ENCODE data around the gene PARVB.
A peak's percentile ranks its signal among the peaks of the same experiment; 100 is the strongest.
"Not testable (repeated sequence)": the region's sequence is repeated elsewhere in the genome, so short reads cannot be mapped to it uniquely, and the experiment has no call there.

The PARVB gene

DNA sequence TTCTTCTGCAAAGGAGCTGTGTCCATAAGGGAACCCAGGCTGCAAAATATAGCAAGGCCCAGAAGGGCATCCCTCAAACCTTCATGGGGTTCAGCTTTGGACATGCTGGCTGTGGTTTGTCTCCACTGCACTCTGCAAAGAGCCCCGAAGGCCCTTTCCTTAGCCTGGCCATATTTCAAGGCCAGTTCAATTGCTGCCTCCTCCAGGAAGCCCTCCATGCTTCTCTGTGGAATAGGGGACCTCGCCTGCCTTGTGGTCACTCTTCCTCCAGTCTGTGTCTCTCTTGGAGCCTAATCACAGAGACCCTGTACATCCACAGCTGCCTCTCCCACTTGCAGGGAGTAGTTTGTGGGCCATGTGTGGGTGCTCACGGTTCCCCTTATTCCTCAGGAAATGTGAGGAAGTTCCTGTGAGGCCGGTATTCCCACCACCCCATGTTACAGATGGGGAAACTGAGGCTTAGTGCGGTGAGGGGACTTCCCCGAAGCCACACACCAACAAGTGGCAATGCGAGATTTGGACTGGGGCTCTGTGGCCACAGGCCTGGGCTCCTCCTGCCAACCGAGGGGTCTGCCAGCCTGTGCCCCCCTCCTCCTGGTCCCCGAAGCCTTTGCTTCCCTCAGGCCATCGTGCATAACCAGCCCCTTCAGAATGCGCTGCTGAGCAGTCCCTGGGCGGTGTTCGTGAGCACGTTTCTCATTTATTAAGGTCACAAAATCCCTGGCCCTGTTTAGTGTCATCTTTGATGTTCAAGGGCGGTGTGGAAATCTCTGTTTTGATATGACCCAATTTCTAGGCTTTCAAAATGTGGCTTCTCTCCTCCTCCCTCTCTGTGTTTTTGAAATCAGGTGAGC is 65.8 kb downstream of the PARVB start:
- DNase-seq = no peak

DNA sequence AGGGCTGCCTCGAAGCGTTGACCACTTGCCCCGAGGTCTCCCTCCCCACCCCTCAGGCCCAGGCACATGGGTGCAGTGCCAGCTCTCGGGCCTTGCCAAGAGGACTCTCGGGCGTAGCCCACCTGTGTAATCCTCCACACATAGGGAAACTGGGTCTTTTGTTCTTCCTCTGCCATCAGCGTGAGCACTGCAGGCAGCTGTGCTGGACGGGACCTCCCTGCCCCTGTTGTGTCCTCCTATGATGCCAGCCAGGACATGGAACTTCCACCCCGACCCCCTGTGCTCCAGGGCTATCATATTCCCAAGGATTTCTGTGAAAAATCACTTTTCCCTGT is 66.4 kb downstream of the PARVB start:
- DNase-seq = no peak

DNA sequence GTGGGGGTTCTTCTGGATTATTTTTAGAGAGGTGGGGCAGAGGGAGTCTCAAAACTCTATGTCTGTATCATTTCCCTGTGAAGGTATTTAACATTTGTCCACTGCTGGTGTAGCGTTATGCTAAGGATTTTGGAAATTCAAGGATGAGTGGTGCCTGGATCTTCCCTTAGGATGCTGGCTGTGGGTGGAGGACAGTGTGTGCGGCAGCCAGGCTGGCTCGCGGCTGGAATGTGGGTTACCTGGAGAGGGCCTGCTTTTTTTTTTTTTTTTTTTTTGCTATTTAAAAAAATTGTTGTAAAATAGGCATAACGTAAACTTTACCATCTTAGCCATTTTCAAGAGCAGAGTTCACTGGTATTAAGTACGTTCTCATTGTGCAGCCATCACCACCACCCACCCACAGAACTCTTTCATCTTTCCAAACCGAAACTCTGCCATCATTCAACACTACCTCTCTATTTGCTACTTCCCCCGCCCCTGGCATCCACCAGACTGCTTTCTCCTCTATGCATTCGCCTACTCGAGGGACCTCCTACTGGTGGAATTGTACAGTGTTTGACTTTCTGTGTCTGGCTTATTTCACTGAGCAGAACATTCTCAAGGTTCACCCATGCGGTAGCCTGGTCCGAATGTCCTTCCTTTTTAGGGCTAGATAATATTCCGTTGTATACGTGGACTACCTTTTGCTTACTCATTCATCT is 67.1 kb downstream of the PARVB start:
- peak in 1 of 2 donors; percentile 14 for DNase-seq

DNA sequence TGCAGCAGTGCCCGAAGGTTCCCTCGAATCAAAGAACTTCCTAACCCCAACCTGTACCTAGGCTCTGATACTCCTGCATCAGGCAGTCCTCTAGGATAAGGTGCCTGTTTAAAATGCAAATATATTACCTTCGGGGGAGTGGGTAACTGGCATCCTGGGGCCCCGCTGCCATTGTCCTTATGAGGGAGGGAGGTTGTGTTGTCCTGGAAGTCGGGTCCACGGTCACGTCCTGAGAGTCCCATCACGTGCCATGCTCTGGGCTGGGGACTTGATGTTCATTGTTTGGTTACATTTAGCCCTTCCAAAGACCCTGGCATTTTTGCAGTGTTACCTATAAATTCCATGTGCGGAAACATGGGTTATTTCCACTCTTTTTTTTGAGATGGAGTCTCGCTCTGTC is 67.6 kb downstream of the PARVB start:
- DNase-seq = no peak

DNA sequence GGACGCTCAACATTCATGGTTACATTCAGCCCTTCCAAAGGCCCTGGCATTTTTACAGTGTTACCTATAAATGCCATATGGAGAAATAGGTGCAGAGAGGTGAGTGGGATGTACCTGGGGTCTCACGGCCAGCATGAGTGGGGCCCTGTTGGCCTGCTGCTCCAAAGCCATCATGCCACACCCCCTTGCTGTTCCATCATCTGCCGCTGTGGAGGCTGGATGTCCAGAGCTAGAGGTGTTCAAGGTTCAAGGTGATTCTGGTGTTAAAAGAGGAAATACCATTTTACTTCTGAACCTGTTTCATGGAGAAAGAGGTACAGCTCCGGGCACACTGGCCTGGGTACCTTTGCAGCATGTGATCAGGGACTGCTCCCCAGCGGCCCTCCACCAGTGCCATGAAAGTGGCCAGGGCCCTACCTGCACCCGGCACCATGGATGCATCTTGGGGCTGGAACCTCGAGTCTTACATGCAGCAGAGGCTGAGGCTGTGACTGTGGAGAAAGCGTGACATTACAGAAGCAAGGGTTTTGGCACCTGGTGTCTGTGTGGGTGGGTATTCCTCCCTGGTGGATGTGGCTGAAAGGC is 68.6 kb downstream of the PARVB start:
- DNase-seq = no peak

DNA sequence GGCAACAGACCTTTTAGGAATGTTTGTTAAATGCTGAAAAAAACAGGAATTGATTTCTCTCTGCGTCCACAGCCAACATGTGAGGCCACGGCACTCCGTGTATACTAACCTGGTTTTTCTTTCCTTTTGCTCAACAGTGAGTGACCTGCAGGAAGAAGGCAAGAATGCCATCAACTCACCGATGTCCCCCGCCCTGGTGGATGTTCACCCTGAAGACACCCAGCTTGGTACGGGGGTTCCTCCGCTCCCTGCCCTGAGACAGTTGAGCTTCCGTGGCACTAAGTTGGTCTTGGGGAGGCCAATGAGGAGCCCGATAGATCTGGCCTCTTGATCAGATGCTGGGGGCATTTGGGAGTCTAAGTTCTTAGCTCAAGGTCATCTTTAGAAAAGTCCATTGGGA is 69.7 kb downstream of the PARVB start:
- no peak for DNase-seq

DNA sequence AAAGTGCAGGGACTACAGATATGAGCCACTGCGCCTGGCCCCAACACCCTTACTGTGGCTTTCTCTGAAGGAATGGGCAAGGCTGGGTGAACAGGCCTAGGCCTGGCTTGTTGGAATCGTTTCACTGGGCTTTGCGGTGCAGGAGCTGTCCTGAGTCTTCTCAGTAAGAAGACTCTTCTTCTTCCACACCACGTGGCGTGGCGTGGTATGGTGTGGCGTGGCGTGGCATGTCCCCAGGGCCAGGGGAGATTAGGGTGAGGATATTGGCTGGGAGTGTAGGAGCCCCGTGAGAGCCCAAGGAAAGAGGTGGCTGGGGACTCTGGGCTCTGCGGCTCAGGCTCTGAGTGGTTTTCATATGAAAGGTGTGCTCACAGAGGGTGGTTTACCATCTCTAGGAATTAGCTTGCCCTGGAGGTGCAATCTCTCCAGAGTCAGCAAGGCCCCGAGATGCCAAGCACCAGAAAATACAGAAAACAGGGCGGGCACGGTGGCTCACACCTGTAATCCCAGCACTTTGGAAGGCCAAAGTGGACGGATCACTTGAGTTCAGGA is 70.7 kb downstream of the PARVB start:
- no peak for DNase-seq

DNA sequence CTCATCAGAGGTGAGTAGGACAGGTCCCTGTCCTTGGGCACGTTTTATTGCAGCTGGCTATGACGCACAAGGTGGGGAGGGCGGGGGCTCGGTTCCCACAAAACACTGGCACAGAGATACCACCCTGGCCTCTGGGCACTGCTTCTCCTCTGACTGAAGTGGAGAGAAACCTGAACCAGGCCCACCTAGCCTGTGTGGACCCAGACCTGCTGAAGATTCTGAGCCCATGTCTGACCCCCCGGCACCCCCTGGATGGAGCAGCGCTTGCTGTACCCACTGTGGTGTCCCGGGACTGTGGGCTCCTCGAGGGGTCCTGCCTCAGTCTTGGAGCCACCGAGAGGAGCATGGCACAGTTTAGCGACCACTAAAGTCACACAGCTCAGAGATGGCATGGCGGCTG is 72.6 kb downstream of the PARVB start:
- no peak for DNase-seq

DNA sequence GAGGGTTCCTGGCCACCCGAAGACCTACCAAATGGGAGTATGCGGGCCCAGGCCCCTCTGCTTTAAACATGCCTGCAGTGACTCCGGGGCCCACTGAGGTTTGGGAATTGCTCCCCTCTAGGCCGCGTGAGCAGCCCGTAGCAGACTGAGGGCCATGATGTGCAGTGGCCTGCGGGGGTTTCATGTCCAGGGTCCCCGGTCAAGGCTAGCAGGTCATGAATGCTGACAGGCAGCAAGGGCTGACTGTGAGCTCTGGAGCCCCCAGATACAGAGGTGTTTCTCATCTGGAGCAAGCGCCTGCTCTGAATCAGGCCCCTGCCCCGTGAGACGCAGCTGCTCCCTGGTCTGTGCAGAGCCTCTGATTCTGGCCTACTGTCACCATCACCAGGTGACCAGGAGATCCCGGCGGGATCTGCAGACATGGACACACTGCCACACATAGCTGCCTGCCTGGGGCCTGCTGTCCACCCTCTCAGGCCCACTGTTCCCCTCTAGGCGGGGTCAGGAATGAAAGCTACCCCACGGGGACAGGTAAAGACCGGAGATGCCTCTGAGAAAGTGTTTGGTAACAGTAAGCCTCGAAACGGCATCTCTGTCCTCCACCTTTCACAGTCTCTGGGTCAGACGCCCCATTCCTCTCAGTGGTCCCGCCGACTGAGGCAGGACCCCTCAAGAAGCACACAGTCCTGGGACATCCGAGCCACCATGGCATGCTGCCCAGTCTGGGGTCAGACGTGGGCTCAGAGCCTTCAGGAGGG is 73.3 kb downstream of the PARVB start:
- DNase-seq = no peak

DNA sequence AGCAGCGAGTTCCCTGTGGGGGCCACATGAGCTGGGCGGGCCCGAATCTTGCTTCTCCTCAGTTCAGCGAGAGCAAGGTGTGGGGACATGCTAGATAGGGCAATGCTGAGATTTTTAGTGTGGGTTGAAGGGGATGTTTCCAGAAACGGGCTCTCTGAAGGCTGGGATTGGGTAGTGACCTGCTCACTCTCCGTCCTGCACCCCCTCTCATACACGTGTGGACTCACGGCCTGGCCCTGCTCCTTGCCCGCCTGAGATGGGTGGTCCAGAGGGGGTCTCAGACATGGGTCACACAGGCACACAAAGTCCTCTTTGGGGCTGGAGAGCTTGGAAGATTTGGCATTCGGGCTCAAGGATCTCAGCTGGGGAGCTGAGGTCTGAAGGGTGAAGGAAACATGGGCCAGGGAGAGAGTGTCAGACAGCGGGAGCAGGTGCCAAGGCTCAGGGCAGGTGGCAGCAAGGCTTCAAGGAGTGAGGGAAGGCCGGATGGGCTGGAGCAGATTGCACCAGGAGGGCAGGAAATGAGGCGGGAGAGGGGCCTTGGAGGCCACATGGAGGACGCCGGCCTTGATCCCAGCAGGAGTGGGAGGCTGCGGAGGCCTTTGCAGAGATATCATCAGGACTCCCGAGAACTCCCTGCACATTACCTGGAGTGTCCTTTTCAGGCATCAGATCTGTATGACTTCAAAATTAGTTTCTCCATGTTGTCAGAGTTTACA is 74.1 kb downstream of the PARVB start:
- DNase-seq = no peak

DNA sequence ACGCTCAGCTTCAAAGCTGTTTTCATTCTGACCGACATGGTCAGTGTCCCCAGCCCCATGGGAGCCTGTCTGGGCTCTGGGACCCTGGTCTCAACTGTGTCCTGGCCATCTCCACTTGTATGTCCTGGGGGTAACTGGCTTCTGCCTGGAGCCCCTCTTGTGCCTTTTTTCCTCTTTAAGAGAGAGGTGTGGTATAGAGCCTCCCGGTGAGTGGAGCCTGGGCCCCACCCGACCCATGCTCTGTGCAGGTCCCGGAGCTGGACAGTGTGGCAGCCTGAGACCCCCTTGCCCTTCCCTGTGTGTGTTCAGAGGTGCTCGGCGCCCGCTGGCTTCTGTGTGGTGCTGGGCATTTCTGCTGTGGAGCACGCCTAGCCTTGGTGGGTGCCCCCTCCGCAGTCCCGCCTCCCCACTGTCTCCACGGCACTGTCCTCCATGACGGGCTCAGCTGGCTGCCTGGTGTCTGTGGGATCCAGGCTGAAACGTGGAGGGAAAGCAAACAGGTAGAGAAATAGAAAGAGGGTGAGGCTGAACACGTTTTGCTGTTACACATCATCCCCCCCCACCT is 74.9 kb downstream of the PARVB start:
- no peak for DNase-seq

DNA sequence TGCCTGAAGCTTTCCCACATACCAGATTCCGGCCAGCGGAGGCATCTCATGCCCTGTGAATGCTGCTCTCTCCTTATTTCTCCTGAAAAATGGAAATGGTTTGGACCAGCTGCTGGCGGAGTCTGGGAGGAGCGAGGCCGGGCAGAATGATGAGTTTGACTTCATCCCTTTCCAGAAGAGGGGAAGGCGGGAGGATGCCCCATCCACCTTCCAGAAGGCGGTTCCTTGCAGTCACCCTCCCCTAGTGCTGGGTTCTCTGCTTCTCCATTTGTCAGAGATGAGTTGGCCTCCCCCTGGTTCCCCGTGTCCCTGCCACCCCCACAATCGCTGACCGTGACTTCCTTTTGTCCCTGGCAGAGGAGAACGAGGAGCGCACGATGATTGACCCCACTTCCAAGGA is 75.6 kb downstream of the PARVB start:
- no peak for DNase-seq

DNA sequence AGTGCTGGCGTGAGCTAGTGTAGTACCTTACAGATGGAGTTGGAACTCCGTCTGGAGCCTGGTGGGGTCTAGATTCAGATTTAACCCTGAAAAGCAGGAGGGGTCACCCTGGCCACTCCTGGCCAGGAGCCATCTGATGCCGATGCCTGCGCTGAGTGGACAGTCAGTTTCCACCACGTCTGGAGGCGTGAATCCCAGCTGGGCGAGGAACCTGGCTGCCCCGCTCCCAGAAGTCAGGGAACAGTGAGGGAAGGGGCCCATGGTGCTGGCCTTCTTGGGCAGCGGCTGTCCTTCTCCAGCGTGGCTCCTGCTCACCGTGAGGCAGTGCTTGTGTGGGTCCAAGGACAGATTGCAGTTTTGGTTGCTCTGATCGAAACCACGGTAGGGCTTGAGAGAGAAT is 76.3 kb downstream of the PARVB start:
- DNase-seq = no peak

DNA sequence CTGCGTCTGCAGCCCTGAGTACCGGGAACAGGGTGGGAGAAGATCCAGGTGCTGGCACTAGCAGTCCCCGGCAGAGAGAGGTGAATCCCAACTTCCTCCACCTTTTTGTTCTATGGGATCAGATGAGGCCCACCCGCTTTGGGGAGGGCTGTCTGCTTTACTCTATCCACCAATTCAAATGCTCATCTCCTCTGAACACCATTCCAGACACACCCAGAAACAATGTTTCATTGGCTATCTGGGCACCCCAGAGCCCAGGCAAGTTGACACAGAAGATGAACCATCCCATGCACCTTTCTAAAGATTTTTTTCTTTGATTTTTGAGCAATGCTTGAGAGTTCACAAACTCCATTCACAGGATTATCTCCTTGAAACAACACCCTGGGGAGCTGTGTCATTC is 78.0 kb downstream of the PARVB start:
- DNase-seq = no peak

DNA sequence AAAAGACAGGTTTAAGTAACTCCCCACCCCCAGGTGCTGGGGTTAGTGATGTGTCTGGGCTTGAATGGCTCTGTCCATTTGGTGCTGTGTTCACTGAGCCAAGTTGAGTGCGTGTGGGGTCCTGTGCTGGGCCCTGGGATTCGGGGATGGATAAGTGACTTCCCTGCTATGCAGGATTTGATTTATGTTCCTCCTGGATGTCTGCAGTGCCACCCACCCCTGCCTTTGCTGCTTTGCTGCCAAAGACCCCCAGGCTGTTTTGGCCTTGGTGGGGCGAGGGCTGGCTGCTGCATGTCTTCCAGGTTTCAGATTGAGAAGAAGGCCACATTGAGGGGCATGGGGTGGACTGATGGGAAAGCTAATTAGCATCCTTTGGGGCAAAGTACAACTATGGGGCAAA is 78.8 kb downstream of the PARVB start:
- no peak for DNase-seq

DNA sequence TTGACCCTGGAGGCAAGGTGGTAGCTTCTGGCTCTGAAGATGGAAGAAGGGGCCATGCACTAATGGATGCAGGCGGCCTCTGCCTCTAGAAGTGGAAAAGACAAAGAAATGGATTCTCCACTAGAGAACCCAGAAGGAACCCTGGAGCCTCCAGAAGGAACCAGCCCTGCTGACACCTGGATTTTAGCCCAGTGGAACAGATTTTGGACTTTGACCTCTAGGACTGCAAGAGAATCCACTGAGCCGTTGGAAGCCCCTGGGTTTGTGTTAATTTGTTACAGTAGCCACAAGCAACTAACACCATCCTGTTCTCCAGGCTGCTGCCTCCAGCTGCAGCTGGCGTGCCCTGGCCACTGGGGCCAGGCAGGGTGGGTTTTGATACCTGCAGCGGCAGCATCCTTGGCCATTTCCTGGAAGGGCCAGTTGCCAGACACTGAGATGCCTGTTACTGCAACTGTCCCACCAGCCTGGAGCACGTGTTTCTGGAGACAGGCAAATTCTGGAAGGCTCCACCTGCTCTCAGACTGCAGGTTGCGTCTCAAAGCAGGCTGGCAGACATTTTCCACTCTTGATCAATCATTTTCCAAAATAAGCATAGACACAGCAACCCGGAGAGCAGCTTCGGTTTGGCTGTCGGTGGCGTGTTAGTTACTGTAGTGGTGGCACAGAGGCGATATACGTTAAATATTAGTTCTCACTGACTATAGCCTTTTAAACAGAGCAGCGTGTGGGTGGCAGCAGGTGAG is 79.8 kb downstream of the PARVB start:
- DNase-seq = no peak

DNA sequence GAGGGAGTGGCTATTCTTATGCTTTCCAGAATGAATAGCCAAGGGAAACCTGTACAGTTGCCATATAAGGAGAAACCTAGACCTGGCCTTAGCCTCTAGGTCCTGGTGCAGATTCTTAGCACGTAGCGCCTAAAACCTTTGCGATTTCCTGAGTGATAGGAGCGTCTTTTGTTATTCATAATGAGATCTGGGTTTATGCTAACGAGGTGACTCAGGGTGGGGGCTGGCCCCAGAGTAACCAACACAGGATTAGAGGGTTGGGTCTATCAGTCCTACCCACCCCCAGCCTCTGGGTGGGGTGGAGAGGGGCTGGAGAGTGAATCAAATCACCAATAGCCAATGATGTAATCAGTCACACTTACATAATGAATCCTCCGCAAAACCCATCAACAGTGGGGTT is 83.2 kb downstream of the PARVB start:
- no peak for DNase-seq

DNA sequence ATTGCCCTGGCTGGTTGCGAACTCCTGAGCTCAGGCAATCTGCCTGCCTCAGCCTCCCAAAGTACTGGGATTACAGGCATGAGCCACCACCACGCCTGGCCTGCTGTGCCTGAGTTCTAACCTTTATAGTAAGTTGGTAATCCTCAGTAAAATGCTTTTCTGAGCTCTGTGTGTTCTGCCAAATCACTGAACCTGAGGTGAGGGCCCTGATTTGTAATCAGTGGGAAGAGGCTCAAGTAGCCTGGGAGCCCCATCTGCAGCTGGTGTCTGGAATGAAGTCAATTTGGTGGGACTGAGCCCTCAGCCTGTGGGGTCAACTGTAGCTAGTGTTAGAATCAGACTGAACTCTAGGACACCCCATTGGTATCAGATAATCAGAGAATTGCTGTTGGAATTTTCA is 84.0 kb downstream of the PARVB start:
- no peak for DNase-seq

DNA sequence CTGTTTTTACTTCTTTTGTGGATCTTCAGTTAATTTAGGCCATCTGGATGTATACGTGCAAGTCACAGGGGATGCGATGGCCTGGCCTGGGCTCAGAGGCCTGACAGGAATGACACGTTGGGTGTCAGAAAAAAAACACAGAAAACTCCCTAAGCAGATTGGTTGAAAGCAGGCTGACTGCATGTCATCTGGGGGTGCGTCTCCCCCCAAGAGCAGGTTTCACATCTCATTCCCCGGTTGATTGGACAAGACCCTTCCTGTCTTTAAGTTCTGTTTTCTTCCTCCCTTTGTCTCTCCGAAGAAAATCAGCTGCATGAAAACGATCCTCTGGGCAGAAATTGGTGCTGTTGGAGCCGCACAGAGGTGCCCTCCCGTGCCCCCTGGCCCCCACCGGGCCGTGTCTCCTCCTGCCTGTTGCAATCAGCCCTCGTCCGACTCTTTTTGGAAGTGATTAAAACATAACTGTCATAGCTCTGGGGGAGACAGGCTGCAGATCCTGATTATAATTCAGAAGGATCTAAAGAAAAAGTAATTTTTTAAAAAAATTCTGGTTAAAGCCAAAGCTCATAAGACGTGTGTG is 84.8 kb downstream of the PARVB start:
- no peak for DNase-seq

DNA sequence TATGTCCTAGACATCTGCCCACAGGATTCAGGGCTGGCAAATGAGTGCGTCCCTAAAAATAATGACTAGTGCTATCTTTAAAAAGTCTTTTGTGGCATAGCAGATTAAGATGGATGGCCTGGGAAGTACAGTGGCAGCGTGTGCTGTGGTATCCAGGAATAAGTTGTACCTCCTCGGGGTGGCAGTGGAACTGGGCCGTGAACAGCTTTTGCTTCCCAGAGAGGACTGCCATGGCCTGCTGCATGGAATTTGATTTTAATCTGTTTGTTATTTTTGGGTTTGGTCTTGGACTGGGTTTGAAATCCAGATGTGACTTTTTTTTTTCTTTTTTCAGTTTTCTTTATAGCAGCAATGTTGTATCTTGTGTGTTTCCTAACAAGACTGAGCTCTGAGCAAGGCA is 85.3 kb downstream of the PARVB start:
- no peak for DNase-seq

DNA sequence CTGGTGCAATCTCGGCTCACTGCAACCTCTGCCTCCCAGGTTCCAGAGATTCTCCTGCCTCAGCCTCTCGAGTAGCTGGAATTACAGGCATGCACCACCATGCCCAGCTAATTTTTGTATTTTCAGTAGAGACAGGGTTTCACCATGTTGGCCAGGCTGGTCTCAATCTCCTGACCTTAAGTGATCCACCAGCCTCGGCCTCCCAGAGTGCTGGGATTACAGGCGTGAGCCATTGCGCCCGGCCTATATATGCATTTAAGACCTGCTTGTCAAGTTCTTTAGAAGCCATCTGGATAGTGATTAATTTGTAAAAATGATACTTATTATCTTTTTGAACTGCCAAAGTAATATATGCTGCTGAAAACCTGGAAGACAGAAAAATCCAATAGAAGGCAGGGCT is 86.6 kb downstream of the PARVB start:
- DNase-seq = not testable (repeated sequence)
